HepG2 (cell line): ENCODE results near the gene PCNT. TPM values are rescaled to one million over a fixed set of nuclear protein-coding genes. Genes with fewer than 3 reads are reported as not detected.

Experiments used
- ATAC-seq: fragments of 200-7000 bp; cut with Tn5 transposase; 3 replicates; pipeline ENCODE4 v1.9.1; 2020; ENCODE audit warnings: mild to moderate bottlenecking, moderate library complexity
- BruUV-seq: library from RNA; stranded (reverse); fragments of 400-500 nt; replicated peaks from 2 replicates; lab custom pipeline; 2021; lab: Mats Ljungman, UMichigan
- CTCF ChIA-PET: fragments of 300-600 bp; formaldehyde crosslinking; extraction: SDS; loops from one replicate; lab custom pipeline; 2021; ENCODE audit warnings: low total read pairs, inconsistent platforms, low intra/inter-chr PET ratio; lab: Yijun Ruan, JAX
- POLR2A ChIA-PET: fragments of 350-600 bp; sonication (Branson Sonifier 250); formaldehyde crosslinking; loops from one replicate; lab custom pipeline; 2020; ENCODE audit warnings: antibody characterized with exemption, inconsistent platforms; lab: Yijun Ruan, JAX
- DNase-seq: peaks from one replicate; pipeline ENCODE4 v3.0.0-alpha.2; 2015; ENCODE audit warnings: low spot score
- FAIRE-seq: peaks from 3 replicates; lab custom pipeline; 2011; peaks lifted over from hg19 to GRCh38; lab: Jason Lieb, UNC
- H2AFZ ChIP-seq: one replicate; pipeline ENCODE4 v1.6.1; 2011; ENCODE audit warnings: low read length, inconsistent platforms
- H3K27ac ChIP-seq: fragments of 300-600 bp; 3 replicates; pipeline ENCODE4 v1.8.0; 2011; ENCODE audit warnings: mixed run types, mild to moderate bottlenecking, mixed read lengths, low read length, inconsistent platforms; ENCODE audit not compliant: insufficient read depth; ENCODE audit errors: extremely low read length
- H3K27me3 ChIP-seq, 2 experiments: fragments of 200-600 bp in 1 of 2; 2 replicates in 1 of 2; 3 replicates in 1 of 2; pipeline versions ENCODE4 v1.6.0 to v1.8.0; 2011; ENCODE audit warnings: low read length in 2 of 2, mild to moderate bottlenecking in 2 of 2, moderate library complexity in 2 of 2, inconsistent platforms in 1 of 2; ENCODE audit not compliant: insufficient read depth in 2 of 2, control insufficient read depth in 1 of 2
- H3K36me3 ChIP-seq, 2 experiments: fragments of 200-600 bp in 1 of 2; replicated peaks in 1 of 2; 2 replicates in 1 of 2; 3 replicates in 1 of 2; pipeline versions ENCODE4 v1.5.1 to v1.8.0; 2011; ENCODE audit warnings: low read length in 2 of 2, inconsistent platforms in 1 of 2; ENCODE audit not compliant: insufficient read depth in 2 of 2, control insufficient read depth in 1 of 2
- H3K4me1 ChIP-seq: 2 replicates; pipeline ENCODE4 v1.5.1; 2012; ENCODE audit warnings: low read length, inconsistent platforms; ENCODE audit not compliant: insufficient read depth
- H3K4me2 ChIP-seq: 2 replicates; pipeline ENCODE4 v1.6.0; 2011; ENCODE audit warnings: low read depth, low read length, inconsistent platforms
- H3K4me3 ChIP-seq, 3 experiments: fragments of 200-600 bp in 1 of 3; sonication (generic), shearing (Covaris generic) in 1 of 3; replicated peaks in 1 of 3; 2 replicates each; pipeline ENCODE4 v1.5.1; 2011 to 2016; ENCODE audit warnings: low read length in 3 of 3, inconsistent platforms in 2 of 3, low read depth in 2 of 3, mild to moderate bottlenecking in 2 of 3, control low read depth in 1 of 3, mixed read lengths in 1 of 3; ENCODE audit not compliant: insufficient read depth in 1 of 3
- H3K79me2 ChIP-seq: one replicate; pipeline ENCODE4 v1.6.1; 2011; ENCODE audit warnings: low read length, inconsistent platforms; ENCODE audit not compliant: insufficient read depth
- H3K9ac ChIP-seq: 2 replicates; pipeline ENCODE4 v1.6.0; 2011; ENCODE audit warnings: mild to moderate bottlenecking, low read depth, low read length, inconsistent platforms; ENCODE audit not compliant: insufficient read depth
- H3K9me3 ChIP-seq: 2 replicates; pipeline ENCODE4 v1.5.1; 2012; ENCODE audit warnings: mild to moderate bottlenecking, low read length
- H4K20me1 ChIP-seq: 2 replicates; pipeline ENCODE4 v1.6.0; 2011; ENCODE audit warnings: inconsistent platforms, mild to moderate bottlenecking, low read length, moderate library complexity; ENCODE audit not compliant: insufficient read depth
- BCL6 ChIP-seq: IDR thresholded peaks from 2 replicates; pipeline ENCODE4 v1.6.1; 2016; ENCODE audit warnings: missing genetic modification reagents, missing compliant biosample characterization
- HINFP ChIP-seq: sonication (generic); formaldehyde crosslinking; IDR thresholded peaks from 2 replicates; pipeline ENCODE4 v1.4.0; 2020; ENCODE audit warnings: low read depth, mild to moderate bottlenecking, missing genetic modification reagents
- LCORL ChIP-seq, 2 experiments: fragments of 450-650 bp in 1 of 2; sonication (generic) in 1 of 2; formaldehyde crosslinking in 1 of 2; IDR thresholded peaks; 2 replicates each; pipeline versions ENCODE4 v1.5.0 to v1.6.1; 2017 to 2020; ENCODE audit warnings: antibody characterized with exemption in 1 of 2, missing genetic modification reagents in 1 of 2
- NCOR1 ChIP-seq: fragments of 200-600 bp; sonication (generic); IDR thresholded peaks from 2 replicates; pipeline ENCODE4 v1.7.0; 2017; ENCODE audit warnings: antibody characterized with exemption, low read length, borderline replicate concordance
- PLSCR1 ChIP-seq: sonication (generic); formaldehyde crosslinking; IDR thresholded peaks from 2 replicates; pipeline ENCODE4 v1.5.0; 2020; ENCODE audit warnings: missing genetic modification reagents, mild to moderate bottlenecking, borderline replicate concordance
- SSRP1 ChIP-seq: IDR thresholded peaks from 2 replicates; pipeline ENCODE4 v1.6.1; 2016; ENCODE audit warnings: control low read depth
- THAP8 ChIP-seq: sonication (generic); formaldehyde crosslinking; IDR thresholded peaks from 2 replicates; pipeline ENCODE4 v1.5.1; 2020; ENCODE audit warnings: missing genetic modification reagents, mild to moderate bottlenecking, borderline replicate concordance
- WIZ ChIP-seq: sonication (generic); formaldehyde crosslinking; IDR thresholded peaks from 2 replicates; pipeline ENCODE4 v1.5.1; 2020; ENCODE audit warnings: mild to moderate bottlenecking, missing genetic modification reagents
- ZNF296 ChIP-seq: sonication (generic); formaldehyde crosslinking; conservative IDR thresholded peaks from 2 replicates; pipeline ENCODE4 v1.5.0; 2020; ENCODE audit warnings: mild to moderate bottlenecking, missing genetic modification reagents
- ZNF776 ChIP-seq: sonication (generic); formaldehyde crosslinking; IDR thresholded peaks from 2 replicates; pipeline ENCODE4 v1.4.0; 2020; ENCODE audit warnings: mild to moderate bottlenecking, missing genetic modification reagents
- ZNF883 ChIP-seq: sonication (generic); formaldehyde crosslinking; IDR thresholded peaks from 2 replicates; pipeline ENCODE4 v1.5.1; 2020; ENCODE audit warnings: mild to moderate bottlenecking, missing genetic modification reagents; ENCODE audit errors: not compliant biosample characterization
- ZSCAN12 ChIP-seq: sonication (generic); formaldehyde crosslinking; IDR thresholded peaks from 2 replicates; pipeline ENCODE4 v1.9.0; 2021; ENCODE audit warnings: mild to moderate bottlenecking, missing genetic modification reagents
- WGBS: methylation state at CpG from one replicate; pipeline ENCODE4 v1.1.6; 2017; ENCODE audit warnings: low lambda C conversion rate; 5-methylcytosine and 5-hydroxymethylcytosine counted together
- in situ Hi-C: cut with HindIII; loops from 2 replicates; pipeline ENCODE4 v1.10.0; 2017; ENCODE audit warnings: low pct_unique_long_range_greater_than_20kb; ENCODE audit not compliant: extremely low pct_ligation_motif_present
- intact Hi-C: fragments of 100-400 bp; cut with micrococcal nuclease; formaldehyde crosslinking; loops from one replicate; pipeline ENCODE4 v1.10.0; 2022; ENCODE audit not compliant: unreplicated experiment
- polyA plus RNA-seq, 8 experiments: library from polyadenylated mRNA; depleted of rRNA in 3 of 8; stranded (reverse) in 7 of 8; unstranded in 1 of 8; fragments of >200 nt; fragmentation: Illumina TruSeq in 4 of 8; extraction: Trizol in 4 of 8; gene quantifications; 2 replicates each; pipeline versions ENCODE4 v1.2.1 to v1.2.3, GENCODE V29; 2011 to 2016; ENCODE audit warnings: low read depth in 4 of 8, missing spikeins in 1 of 8, mixed read lengths in 1 of 8; ENCODE audit not compliant: insufficient read depth in 1 of 8
- total RNA-seq, 5 experiments: library from RNA; depleted of rRNA; stranded (reverse); fragments of >200 nt; fragmentation: Illumina TruSeq; extraction: Trizol; gene quantifications; 2 replicates each; pipeline ENCODE4 v1.2.3, GENCODE V29; 2016; ENCODE audit warnings: low read depth in 1 of 5

PCNT gene
- total and polyA plus RNA-seq, 2 of the 13 experiments (the other 11 are each of a cell fraction or from before 2014, with no cell fraction given), result 5.6 to 12.4 TPM

GRCh38 chr21:46368533-46369285, 44.8 kb downstream of the PCNT start:
- Histone ChIP-seq H3K9me3 (no peaks in the 10 kb centered on the region), H2AFZ (no peak overlapping the region), H3K4me3 (no peak overlapping the region), H3K9ac (no peak overlapping the region), H3K79me2 (peaks cover 2% of the 10 kb centered on the region), H3K27me3 (no peaks in the 10 kb centered on the region), H3K27ac (no peak overlapping the region), H3K4me1 (no peaks in the 10 kb centered on the region), H3K36me3 (peaks cover 22 to 63% of the 10 kb centered on the region in 2 experiments; a peak in 4 of 5 replicates), H3K4me2 (no peak overlapping the region), H4K20me1 (no peaks in the 10 kb centered on the region)
- BruUV-seq, result no TSS peak
- 97% methylated on average over 11 of the region's 11 CpGs for WGBS
- in situ Hi-C loops (no loop called here), intact Hi-C loops (no loop called here)
- POLR2A ChIA-PET, result no interaction called here
- CTCF ChIA-PET, result no interaction called here
- TF ChIP-seq BCL6 (0 out of 2 replicates have a peak, but pooled peaks have one; percentile 17), ZNF776 (CRISPR knock-in tag) (no peak)
- ATAC-seq (no peak), DNase-seq (no peak), FAIRE-seq (no peak)

GRCh38 chr21:46369520-46370235, 45.7 kb downstream of the PCNT start:
- FAIRE-seq, result no peak
- H3K36me3 ChIP-seq, result peaks cover 23 to 54% of the 10 kb centered on the region in 2 experiments; a peak in 4 of 5 replicates
- no peaks in the 10 kb centered on the region for H3K9me3 ChIP-seq
- in situ Hi-C loops (no loop called here), intact Hi-C loops (no loop called here)
- peaks cover 2% of the 10 kb centered on the region for H3K79me2 ChIP-seq
- no TSS peak for BruUV-seq
- H4K20me1 ChIP-seq, result no peaks in the 10 kb centered on the region
- DNase-seq, result no peak
- CTCF ChIA-PET, result no interaction called here
- H3K4me1 ChIP-seq, result no peaks in the 10 kb centered on the region
- WGBS, result 95% methylated on average over 11 of the region's 20 CpGs
- H3K27ac ChIP-seq, result no peak overlapping the region
- H3K27me3 ChIP-seq, result no peaks in the 10 kb centered on the region
- H2AFZ ChIP-seq, result no peak overlapping the region
- H3K4me3 ChIP-seq, result no peak overlapping the region
- no peak for ATAC-seq
- H3K9ac ChIP-seq, result no peak overlapping the region
- H3K4me2 ChIP-seq, result no peak overlapping the region
- POLR2A ChIA-PET, result no interaction called here
- no peak for TF ChIP-seq NCOR1
- no peak for TF ChIP-seq THAP8 (CRISPR knock-in tag)
- TF ChIP-seq SSRP1 (CRISPR knock-in tag), result no peak
- no peak for TF ChIP-seq ZNF296 (CRISPR knock-in tag)
- TF ChIP-seq ZNF883 (CRISPR knock-in tag), result no peak
- no peak for TF ChIP-seq LCORL (IDR thresholded peaks at IDR 0.05)
- TF ChIP-seq LCORL (CRISPR knock-in tag; IDR thresholded peaks at IDR 0.05), result no peak
- no peak for TF ChIP-seq HINFP (CRISPR knock-in tag)
- no peak for TF ChIP-seq WIZ (CRISPR knock-in tag)
- TF ChIP-seq ZSCAN12, result no peak
- TF ChIP-seq PLSCR1 (CRISPR knock-in tag), result no peak
